Measurements from ENCODE around the gene NDEL1. TPM values are rescaled to one million over a fixed set of nuclear protein-coding genes. Genes with fewer than 3 reads are reported as not detected.

NDEL1 gene
- total RNA-seq (100 to 1,000 TPM in 3 of 7 donors, 10 to 100 TPM in 4; 67.7 to 141 (median 90.5) TPM), polyA plus RNA-seq (10 to 100 TPM; 11.6 to 26.0 (median 13.6) TPM)
- long read RNA-seq, donor 1, transcript NDEL1-204 (1 exons, 3,927 nt): major isoform, 11 of 25 reads
- long read RNA-seq, donor 1, partial matches to known transcripts: 6 of 25 reads
- long read RNA-seq, donor 1, other reads (novel, unspliced or antisense): 0 of 25 reads
- long read RNA-seq, donor 2, transcript NDEL1-203 (10 exons, 1,858 nt): minor isoform, 5 of 23 reads
- long read RNA-seq, donor 2, transcript NDEL1-204 (1 exons, 3,927 nt): major isoform, 14 of 23 reads
- long read RNA-seq, donor 2, partial matches to known transcripts: 0 of 23 reads
- long read RNA-seq, donor 2, other reads (novel, unspliced or antisense): 0 of 23 reads

GRCh38 chr17:8435245-8436168 is at the start of gene NDEL1:
TSS of gene NDEL1 (plus strand) at chr17:8435884. CDS start at chr17:8444272, 8,388 bp downstream.
- H3K4me3 ChIP-seq: peak within 1 kb of the TSS; percentile 61 to 95 (median 77)
- H3K4me1 ChIP-seq: peaks cover 16 to 48% (median 34%) of the 10 kb centered on the region in 6 donors
- H3K9me3 ChIP-seq: no peaks in the 10 kb centered on the region
- 3 to 17% (median 3%) methylated on average over 10 to 68 of the region's 68 CpGs for WGBS, 5 donors
- intact Hi-C loops (cut with DNase I; ENCODE audit: low total_unique reads): no loop called here
- DNase-seq: peak; percentile 100
- H3K36me3 ChIP-seq: peaks cover 0 to 24% (median 0%) of the 10 kb centered on the region in 6 donors
- TF ChIP-seq POLR2A (IDR thresholded peaks at IDR 0.05) (peak; percentile 96 to 99 (median 96)), POLR2AphosphoS5 (IDR thresholded peaks at IDR 0.05) (peak; percentile 100), CTCF (IDR thresholded peaks at IDR 0.05 in 8 of 11, conservative IDR thresholded peaks at IDR 0.05 in 3 of 11) (peak in 4 of 11 experiments; percentile 6 to 38 (median 26))
- H3K27ac ChIP-seq: peak within 1 kb of the TSS; percentile 98 to 100 (median 100)
- H3K27me3 ChIP-seq (replicated peaks in 1 of 7): no peaks in the 10 kb centered on the region

- Histone ChIP-seq H3K4me1 (peaks cover 18 to 44% (median 21%) of the 10 kb centered on the region in 6 donors), H3K4me3 (no peak overlapping the region), H3K27ac (no peak overlapping the region), H3K27me3 (replicated peaks in 1 of 7) (no peaks in the 10 kb centered on the region), H3K36me3 (peaks cover 0 to 3% (median under 1%) of the 10 kb centered on the region in 6 donors), H3K9me3 (no peaks in the 10 kb centered on the region)
- no peak for TF ChIP-seq POLR2A (IDR thresholded peaks at IDR 0.05)
- no peak for TF ChIP-seq POLR2AphosphoS5 (IDR thresholded peaks at IDR 0.05)
- no peak for TF ChIP-seq CTCF (IDR thresholded peaks at IDR 0.05 in 8 of 11, conservative IDR thresholded peaks at IDR 0.05 in 3 of 11)
- 65 to 87% (median 77%) methylated on average over 6 of the region's 6 CpGs for whole genome bisulfite sequencing, 5 donors
- intact Hi-C loops (cut with DNase I; ENCODE audit: low total_unique reads): no loop called here
- no peak for DNase-seq
These were observed 48.8 kb upstream of the NDEL1 start for GRCh38 chr17:8386841-8387240.

DNA sequence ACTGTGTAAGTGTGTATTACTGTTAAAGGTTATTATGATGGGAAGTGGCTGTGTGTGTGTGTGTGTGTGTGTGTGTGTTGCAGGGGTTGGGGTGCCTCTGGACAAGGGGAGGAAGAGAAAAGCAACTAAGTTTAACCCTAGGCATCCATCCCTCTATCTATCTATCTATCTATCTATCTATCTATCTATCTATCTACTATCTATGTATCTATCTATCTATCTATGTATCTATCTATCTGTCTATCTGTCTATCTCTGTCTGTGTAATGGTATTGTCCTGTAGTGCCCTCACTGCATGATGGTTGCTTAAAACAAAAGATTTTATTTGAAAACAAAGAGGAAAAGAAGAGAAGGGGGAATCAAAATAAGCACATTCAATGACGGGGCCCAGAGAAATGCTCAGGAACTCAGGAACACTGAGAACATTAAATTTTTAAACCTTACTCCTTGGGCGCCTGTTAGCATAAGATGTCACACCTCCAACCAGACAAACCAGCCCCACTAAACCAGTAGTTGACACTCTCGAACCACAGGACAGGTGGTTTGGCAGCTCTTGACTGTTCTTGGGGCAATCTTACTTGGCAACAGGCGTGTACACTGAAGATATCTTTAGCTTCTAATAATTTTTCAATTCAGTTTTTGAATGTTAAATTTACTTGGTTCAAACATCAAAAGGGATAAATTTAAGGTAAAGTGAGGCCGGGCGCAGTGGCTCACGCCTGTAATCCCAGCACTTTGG is 47.6 kb upstream of the NDEL1 start:
- Histone ChIP-seq H3K27ac (peak overlapping the region in 2 of 8 donors; percentile 42 to 55), H3K4me1 (peaks cover 12 to 40% (median 16%) of the 10 kb centered on the region in 6 donors), H3K9me3 (no peaks in the 10 kb centered on the region), H3K36me3 (no peaks in the 10 kb centered on the region), H3K4me3 (no peak overlapping the region), H3K27me3 (replicated peaks in 1 of 7) (peaks cover 0 to 7% (median 0%) of the 10 kb centered on the region in 7 donors)
- TF ChIP-seq CTCF (IDR thresholded peaks at IDR 0.05 in 8 of 11, conservative IDR thresholded peaks at IDR 0.05 in 3 of 11) (no peak), POLR2A (IDR thresholded peaks at IDR 0.05) (no peak), POLR2AphosphoS5 (IDR thresholded peaks at IDR 0.05) (no peak)
- 80 to 93% (median 85%) methylated on average over 7 of the region's 7 CpGs for WGBS, 5 donors
- no peak for DNase-seq
- intact Hi-C loops (cut with DNase I; ENCODE audit: low total_unique reads): no loop called here

Data from spleen (tissue), 13 donors.